IgD-negative memory B cell (primary cell): ENCODE measurements around the gene IGLL1. TPM values are rescaled to one million over a fixed set of nuclear protein-coding genes. Genes with fewer than 3 reads are reported as not detected.
"Not testable (repeated sequence)": the region's sequence is repeated elsewhere in the genome, so short reads cannot be mapped to it uniquely, and the experiment has no call there.

Experiments
- H3K27ac Mint-ChIP-seq, 3 donors: one replicate each; pipeline ENCODE4 v1.8.0; 2020 to 2022; ENCODE audit warnings: mild to moderate bottlenecking in 3 of 3, mixed read lengths in 3 of 3, moderate library complexity in 1 of 3
- H3K27me3 Mint-ChIP-seq: one replicate; pipeline ENCODE4 v1.8.0; 2021; ENCODE audit warnings: mixed read lengths
- H3K36me3 Mint-ChIP-seq: one replicate; pipeline ENCODE4 v1.8.0; 2020; ENCODE audit warnings: mild to moderate bottlenecking, mixed read lengths
- H3K4me1 Mint-ChIP-seq, 3 donors: one replicate each; pipeline ENCODE4 v1.8.0; 2020 to 2022; ENCODE audit warnings: mixed read lengths in 3 of 3, mild to moderate bottlenecking in 1 of 3
- H3K4me3 Mint-ChIP-seq, 4 donors: one replicate each; pipeline ENCODE4 v1.8.0; 2020 to 2022; ENCODE audit warnings: mild to moderate bottlenecking in 4 of 4, mixed read lengths in 4 of 4, moderate library complexity in 3 of 4
- H3K9me3 Mint-ChIP-seq, 3 donors: one replicate each; pipeline ENCODE4 v1.8.0; 2020 to 2021; ENCODE audit warnings: mixed read lengths in 3 of 3, mild to moderate bottlenecking in 1 of 3
- polyA plus RNA-seq: library from polyadenylated mRNA; unstranded; fragments of 300-500 nt; fragmentation: Illumina TruSeq; gene quantifications from one replicate; pipeline ENCODE4 v1.2.3, GENCODE V29; 2021

Gene IGLL1
- polyA plus RNA-seq, 1 donor from 2014 or later = not detected

DNA sequence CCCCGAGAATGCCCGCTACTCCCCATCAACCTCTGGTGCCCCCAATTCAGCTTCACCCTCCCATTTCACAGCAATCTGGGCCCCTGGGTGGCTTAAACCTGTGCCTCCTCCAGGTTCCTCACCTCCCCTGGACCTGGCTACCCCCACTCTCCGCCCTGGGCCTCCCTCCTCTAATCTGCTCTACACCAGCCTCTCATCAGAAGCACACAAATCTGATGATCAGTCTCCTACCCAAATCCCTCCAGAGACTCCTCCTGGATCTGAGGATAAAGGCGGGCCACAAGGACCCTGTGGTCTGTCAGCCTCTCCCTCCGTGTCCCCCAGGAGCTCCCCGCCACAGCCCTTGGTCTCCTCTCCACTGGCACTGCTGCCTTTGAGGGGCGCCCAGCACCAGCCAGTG lies 23.2 kb upstream of the IGLL1 start:
- Mint-ChIP-seq H3K36me3 (no peaks in the 10 kb centered on the region), H3K4me3 (no peak overlapping the region), H3K27me3 (peaks cover 1% of the 10 kb centered on the region), H3K9me3 (no peaks in the 10 kb centered on the region), H3K4me1 (no peaks in the 10 kb centered on the region), H3K27ac (no peak overlapping the region)

- no peak overlapping the region for H3K4me3 Mint-ChIP-seq
- no peak overlapping the region for H3K27ac Mint-ChIP-seq
- H3K9me3 Mint-ChIP-seq = no peaks in the 10 kb centered on the region
- no peaks in the 10 kb centered on the region for H3K36me3 Mint-ChIP-seq
- H3K27me3 Mint-ChIP-seq = peaks cover 1% of the 10 kb centered on the region
- H3K4me1 Mint-ChIP-seq = no peaks in the 10 kb centered on the region
Observed at GRCh38 chr22:23598805-23599518, 18.9 kb upstream of the IGLL1 start.

DNA sequence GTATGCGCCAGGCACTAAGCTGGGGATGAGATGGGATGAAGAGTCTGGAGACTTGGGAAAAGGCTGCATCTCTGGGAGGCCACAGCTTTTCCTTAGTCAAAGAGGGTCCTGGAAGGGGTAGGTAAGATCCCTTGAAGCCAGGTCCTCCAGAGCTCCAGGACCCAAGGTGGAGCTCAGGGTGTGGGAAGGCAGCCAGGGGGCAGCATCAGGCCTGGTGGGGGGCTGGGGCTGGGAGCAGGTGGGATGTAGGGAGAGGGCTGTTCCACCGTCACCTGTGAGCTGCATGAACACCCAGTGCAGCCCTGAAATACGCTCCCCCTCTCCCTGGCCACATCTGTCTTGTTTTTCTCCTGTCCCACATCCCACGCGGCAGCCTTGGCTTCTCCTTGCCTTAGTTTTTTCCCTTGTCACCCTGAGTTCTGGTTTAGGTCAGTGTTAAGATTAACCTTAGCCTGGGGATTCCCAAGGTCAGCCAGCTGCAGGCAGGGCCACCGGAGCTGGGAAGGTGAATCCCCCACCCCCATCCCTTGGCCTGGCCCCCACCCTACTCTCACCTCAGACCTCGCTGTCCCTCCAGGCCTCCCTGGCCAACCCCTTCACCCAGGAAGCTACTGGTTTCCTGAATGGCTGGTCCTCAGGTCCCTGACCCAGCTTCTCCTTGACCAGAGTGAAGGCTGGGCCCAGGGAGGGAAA lies 17.6 kb upstream of the IGLL1 start:
- not testable (repeated sequence) for H3K9me3 Mint-ChIP-seq, H3K27ac Mint-ChIP-seq, H3K4me3 Mint-ChIP-seq, H3K36me3 Mint-ChIP-seq, H3K27me3 Mint-ChIP-seq, H3K4me1 Mint-ChIP-seq

DNA sequence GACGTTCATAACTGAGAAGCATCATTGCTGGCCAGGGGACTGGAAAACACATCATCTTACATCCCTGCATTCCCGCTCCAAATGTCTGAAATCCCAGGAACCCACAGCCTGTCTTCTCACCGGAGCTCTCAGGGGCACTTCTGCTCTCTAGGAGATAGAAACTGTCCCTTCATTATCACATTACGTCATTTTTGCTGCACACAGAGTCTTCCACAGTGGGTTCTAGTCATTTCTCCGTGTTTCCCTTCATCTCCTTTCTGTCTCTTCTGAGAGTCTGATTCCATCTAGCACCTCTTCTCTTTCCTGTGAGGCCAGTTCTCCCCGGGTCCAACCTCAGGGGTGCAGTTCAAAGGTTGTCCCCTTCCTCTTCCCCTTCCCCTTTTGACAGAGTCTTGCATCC lies 15.8 kb upstream of the IGLL1 start:
- H3K9me3 Mint-ChIP-seq, H3K27me3 Mint-ChIP-seq, H3K4me3 Mint-ChIP-seq, H3K4me1 Mint-ChIP-seq, H3K27ac Mint-ChIP-seq, H3K36me3 Mint-ChIP-seq: not testable (repeated sequence)

DNA sequence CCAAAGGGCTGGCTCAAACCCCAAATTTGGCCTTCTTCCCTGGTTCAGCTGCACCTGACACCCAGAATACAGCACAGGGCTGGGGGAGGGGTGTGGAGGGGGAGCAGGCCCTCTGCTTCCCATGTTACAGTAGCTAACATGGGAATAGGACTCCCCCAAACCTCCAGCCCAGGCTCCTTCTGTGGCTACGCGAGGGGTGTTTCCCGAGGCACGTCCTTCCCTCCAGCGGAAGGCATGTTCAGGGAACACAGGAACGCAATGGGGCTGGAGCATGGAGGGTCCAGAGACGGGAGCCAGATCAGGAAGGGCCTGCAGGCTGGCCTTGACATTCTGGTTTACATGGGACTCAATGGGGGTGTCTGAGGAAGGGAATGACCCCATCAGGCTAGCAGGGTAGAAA lies 11.8 kb upstream of the IGLL1 start:
- no peak overlapping the region for H3K4me3 Mint-ChIP-seq
- no peaks in the 10 kb centered on the region for H3K36me3 Mint-ChIP-seq
- H3K9me3 Mint-ChIP-seq = peaks cover 0 to 5% (median 0%) of the 10 kb centered on the region in 3 donors
- no peak overlapping the region for H3K27ac Mint-ChIP-seq
- peaks cover 4% of the 10 kb centered on the region for H3K27me3 Mint-ChIP-seq
- H3K4me1 Mint-ChIP-seq = peaks cover 0 to 3% (median 0%) of the 10 kb centered on the region in 3 donors

GRCh38 chr22:23591201-23591791 lies 11.2 kb upstream of the IGLL1 start:
- Mint-ChIP-seq H3K27me3 (peaks cover 4% of the 10 kb centered on the region), H3K4me1 (peaks cover 0 to 3% (median 0%) of the 10 kb centered on the region in 3 donors), H3K9me3 (peaks cover 0 to 5% (median 0%) of the 10 kb centered on the region in 3 donors), H3K36me3 (no peaks in the 10 kb centered on the region), H3K4me3 (no peak overlapping the region), H3K27ac (no peak overlapping the region)

DNA sequence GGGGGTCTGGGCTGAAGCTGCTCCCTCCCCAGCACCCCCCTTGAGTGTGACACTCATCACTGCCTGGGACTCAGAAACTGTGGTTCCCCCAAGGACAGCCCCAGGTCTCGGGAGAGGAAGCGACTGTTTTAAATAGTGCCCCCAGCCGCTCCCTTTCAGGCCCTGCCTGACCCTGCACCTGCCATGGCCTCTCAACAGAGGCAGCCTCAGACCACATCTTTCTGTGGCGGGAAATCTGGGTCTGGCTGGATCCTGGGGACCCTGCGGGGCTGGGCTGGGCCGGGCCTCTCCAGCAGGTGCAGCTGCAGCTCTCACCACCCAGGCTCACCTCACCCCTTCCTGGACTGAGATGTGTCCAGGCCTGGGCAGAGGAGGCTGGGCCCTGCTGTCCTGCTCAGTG lies 3.7 kb upstream of the IGLL1 start:
- H3K36me3 Mint-ChIP-seq = peaks cover 2% of the 10 kb centered on the region
- peaks cover 18% of the 10 kb centered on the region for H3K27me3 Mint-ChIP-seq
- H3K9me3 Mint-ChIP-seq = no peaks in the 10 kb centered on the region
- H3K4me3 Mint-ChIP-seq = no peak overlapping the region
- peaks cover 0 to 8% (median 6%) of the 10 kb centered on the region in 3 donors for H3K4me1 Mint-ChIP-seq
- H3K27ac Mint-ChIP-seq = peak overlapping the region in 1 of 3 donors; percentile 36

DNA sequence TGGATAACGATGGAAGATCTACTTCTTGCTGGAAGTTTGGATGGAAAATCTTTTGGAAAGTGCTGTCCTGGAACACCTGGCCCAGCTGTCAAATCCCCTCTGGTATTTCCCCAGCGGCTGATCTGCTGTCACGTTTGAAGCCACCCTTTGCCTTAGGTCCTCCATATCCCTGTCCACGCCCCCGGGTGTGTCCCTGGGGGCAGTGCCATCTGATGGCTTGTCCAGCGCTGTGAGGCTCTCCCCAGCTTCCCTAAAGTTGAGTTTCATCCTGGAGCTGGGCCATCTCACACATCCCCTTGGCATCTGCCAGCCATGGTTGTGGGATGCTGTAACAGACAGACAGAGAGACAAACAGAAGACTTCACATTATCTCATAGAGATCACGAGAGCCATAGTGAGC lies 3.1 kb upstream of the IGLL1 start:
- Mint-ChIP-seq H3K27ac (no peak overlapping the region), H3K9me3 (no peaks in the 10 kb centered on the region), H3K4me1 (peaks cover 0 to 6% (median 6%) of the 10 kb centered on the region in 3 donors), H3K27me3 (peaks cover 18% of the 10 kb centered on the region), H3K4me3 (no peak overlapping the region), H3K36me3 (peaks cover 2% of the 10 kb centered on the region)

GRCh38 chr22:23581260-23581650 lies 1.2 kb upstream of the IGLL1 start:
- Mint-ChIP-seq H3K27me3 (peaks cover 27% of the 10 kb centered on the region), H3K27ac (no peak overlapping the region), H3K4me1 (peaks cover 0 to 6% (median 6%) of the 10 kb centered on the region in 3 donors), H3K9me3 (no peaks in the 10 kb centered on the region), H3K4me3 (no peak overlapping the region), H3K36me3 (peaks cover 2% of the 10 kb centered on the region)

- Mint-ChIP-seq H3K9me3 (no peaks in the 10 kb centered on the region), H3K27me3 (peaks cover 30% of the 10 kb centered on the region), H3K36me3 (peaks cover 2% of the 10 kb centered on the region), H3K4me3 (no peak overlapping the region), H3K27ac (no peak overlapping the region), H3K4me1 (peaks cover 0 to 6% (median 5%) of the 10 kb centered on the region in 3 donors)
Observed at GRCh38 chr22:23580576-23581259, 628 bp upstream of the IGLL1 start.

DNA sequence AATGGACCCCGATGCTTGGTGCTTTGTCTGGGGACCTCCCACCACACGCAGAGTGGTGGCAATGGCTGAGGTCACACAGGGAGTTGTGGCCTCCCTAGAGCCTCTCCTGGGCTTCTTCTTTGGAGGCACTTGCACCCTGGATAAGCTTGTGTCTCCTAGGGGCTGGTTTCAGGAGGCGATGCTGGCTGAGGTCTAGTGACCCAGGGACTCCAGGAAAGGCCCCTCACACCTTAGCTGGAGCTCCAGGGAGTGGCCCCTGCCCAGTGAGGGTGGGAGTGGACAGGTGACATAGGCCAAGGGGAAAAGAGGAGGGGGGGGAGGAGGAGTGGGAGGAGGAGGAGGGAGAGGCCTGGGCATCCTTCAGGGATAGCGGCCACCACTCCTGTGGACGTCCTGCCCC lies 810 bp downstream of the IGLL1 start:
- Mint-ChIP-seq H3K4me1 (peaks cover 0 to 5% (median 3%) of the 10 kb centered on the region in 3 donors), H3K27ac (no peak overlapping the region), H3K36me3 (peaks cover 2% of the 10 kb centered on the region), H3K4me3 (no peak overlapping the region), H3K9me3 (no peaks in the 10 kb centered on the region), H3K27me3 (peaks cover 25% of the 10 kb centered on the region)

- H3K36me3 Mint-ChIP-seq = peaks cover 2% of the 10 kb centered on the region
- no peaks in the 10 kb centered on the region for H3K9me3 Mint-ChIP-seq
- peaks cover 24% of the 10 kb centered on the region for H3K27me3 Mint-ChIP-seq
- H3K4me3 Mint-ChIP-seq = no peak overlapping the region
- peaks cover 0 to 4% (median 2%) of the 10 kb centered on the region in 3 donors for H3K4me1 Mint-ChIP-seq
- H3K27ac Mint-ChIP-seq = no peak overlapping the region
Observed at GRCh38 chr22:23578306-23578705, 1.8 kb downstream of the IGLL1 start.

GRCh38 chr22:23576681-23577080 lies 3.4 kb downstream of the IGLL1 start:
- Mint-ChIP-seq H3K4me3 (no peak overlapping the region), H3K9me3 (no peaks in the 10 kb centered on the region), H3K27ac (no peak overlapping the region), H3K4me1 (peaks cover 0 to 4% (median 2%) of the 10 kb centered on the region in 3 donors), H3K36me3 (peaks cover 2% of the 10 kb centered on the region), H3K27me3 (peaks cover 19% of the 10 kb centered on the region)

DNA sequence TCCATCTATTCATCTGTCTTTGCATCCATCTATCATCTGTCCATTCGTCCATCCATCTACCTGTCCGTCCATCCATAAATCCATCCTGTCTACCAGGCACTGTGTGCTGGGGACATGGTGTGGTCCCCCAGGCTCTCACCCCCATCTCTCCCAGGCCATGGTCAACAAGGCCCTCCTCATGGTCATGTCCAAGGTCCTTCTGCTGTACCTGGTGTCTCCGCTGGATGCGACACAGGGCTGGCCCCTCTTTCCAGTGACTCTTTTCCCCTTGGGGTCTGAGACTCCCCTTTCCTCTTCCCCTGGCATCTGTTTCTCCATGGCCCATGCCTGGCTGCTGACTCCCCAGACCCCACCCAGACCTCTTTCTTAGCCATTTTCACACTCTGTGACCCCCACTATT lies 4.5 kb downstream of the IGLL1 start:
- Mint-ChIP-seq H3K27me3 (peaks cover 15% of the 10 kb centered on the region), H3K4me1 (peaks cover 0 to 2% (median 0%) of the 10 kb centered on the region in 3 donors), H3K4me3 (peak overlapping the region in 1 of 4 donors; percentile 43), H3K27ac (no peak overlapping the region), H3K36me3 (no peaks in the 10 kb centered on the region), H3K9me3 (no peaks in the 10 kb centered on the region)

- Mint-ChIP-seq H3K4me3 (no peak overlapping the region), H3K27me3 (peaks cover 15% of the 10 kb centered on the region), H3K9me3 (no peaks in the 10 kb centered on the region), H3K4me1 (peaks cover 0 to 2% (median 0%) of the 10 kb centered on the region in 3 donors), H3K27ac (no peak overlapping the region), H3K36me3 (no peaks in the 10 kb centered on the region)
Observed at GRCh38 chr22:23574877-23575276, 5.2 kb downstream of the IGLL1 start.
